Measurements from ENCODE around the gene TEX14.

DNA sequence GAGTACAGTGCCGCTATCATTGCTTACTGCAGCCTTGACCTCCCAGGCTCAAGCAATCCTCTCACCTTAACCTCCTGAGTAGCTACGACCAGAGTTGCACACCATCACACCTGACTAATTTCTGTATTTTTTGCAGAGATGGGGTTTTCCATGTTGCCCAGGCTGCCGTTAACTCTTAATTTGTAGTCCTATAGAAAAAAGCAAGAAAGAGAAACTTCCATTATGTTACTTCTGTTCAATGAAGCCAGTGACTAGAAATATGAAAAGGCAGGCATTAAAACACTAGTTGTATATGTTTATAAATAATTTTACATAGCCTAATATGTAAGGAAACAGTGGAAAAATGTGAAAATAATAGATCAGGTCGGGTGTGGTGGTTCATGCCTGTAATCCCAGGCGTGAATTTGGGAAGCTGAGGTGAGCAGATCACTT lies 10.2 kb upstream of the TEX14 start:
- TF ChIP-seq, protein P1, sequence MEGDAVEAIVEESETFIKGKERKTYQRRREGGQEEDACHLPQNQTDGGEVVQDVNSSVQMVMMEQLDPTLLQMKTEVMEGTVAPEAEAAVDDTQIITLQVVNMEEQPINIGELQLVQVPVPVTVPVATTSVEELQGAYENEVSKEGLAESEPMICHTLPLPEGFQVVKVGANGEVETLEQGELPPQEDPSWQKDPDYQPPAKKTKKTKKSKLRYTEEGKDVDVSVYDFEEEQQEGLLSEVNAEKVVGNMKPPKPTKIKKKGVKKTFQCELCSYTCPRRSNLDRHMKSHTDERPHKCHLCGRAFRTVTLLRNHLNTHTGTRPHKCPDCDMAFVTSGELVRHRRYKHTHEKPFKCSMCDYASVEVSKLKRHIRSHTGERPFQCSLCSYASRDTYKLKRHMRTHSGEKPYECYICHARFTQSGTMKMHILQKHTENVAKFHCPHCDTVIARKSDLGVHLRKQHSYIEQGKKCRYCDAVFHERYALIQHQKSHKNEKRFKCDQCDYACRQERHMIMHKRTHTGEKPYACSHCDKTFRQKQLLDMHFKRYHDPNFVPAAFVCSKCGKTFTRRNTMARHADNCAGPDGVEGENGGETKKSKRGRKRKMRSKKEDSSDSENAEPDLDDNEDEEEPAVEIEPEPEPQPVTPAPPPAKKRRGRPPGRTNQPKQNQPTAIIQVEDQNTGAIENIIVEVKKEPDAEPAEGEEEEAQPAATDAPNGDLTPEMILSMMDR (IDR thresholded peaks at IDR 0.05): no peak
- no peak for TF ChIP-seq ZFX (IDR thresholded peaks at IDR 0.05; ENCODE audit: borderline replicate concordance)

Data from 22Rv1 (cell line).